ENCODE data around the gene NCKAP5. TPM values are rescaled to one million over a fixed set of nuclear protein-coding genes. Genes with fewer than 3 reads are reported as not detected.

NCKAP5 gene
- total RNA-seq, 1 donor from 2014 or later = 7.4 TPM

DNA sequence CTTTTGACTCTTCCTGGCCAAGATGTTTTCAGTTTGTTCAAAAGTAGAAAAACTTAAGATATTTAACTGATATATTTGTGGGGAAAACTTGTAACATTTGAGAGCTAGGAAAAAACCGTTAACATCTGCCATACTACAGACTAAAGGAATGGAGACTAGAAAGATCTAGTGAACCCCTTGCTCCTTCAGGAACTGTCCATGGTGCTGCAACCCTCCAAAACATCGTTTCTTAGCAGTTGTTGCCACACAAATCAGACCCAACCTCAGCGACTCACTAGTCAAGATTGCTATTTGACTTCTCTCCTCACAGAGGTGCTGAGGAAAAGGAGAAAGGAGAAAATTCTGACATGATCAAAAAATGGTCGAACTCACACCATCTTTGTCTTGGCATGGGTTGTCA lies 504.5 kb downstream of the NCKAP5 start:
- TF ChIP-seq, protein P1, sequence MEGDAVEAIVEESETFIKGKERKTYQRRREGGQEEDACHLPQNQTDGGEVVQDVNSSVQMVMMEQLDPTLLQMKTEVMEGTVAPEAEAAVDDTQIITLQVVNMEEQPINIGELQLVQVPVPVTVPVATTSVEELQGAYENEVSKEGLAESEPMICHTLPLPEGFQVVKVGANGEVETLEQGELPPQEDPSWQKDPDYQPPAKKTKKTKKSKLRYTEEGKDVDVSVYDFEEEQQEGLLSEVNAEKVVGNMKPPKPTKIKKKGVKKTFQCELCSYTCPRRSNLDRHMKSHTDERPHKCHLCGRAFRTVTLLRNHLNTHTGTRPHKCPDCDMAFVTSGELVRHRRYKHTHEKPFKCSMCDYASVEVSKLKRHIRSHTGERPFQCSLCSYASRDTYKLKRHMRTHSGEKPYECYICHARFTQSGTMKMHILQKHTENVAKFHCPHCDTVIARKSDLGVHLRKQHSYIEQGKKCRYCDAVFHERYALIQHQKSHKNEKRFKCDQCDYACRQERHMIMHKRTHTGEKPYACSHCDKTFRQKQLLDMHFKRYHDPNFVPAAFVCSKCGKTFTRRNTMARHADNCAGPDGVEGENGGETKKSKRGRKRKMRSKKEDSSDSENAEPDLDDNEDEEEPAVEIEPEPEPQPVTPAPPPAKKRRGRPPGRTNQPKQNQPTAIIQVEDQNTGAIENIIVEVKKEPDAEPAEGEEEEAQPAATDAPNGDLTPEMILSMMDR (IDR thresholded peaks at IDR 0.05; ENCODE audit: unreplicated experiment) = no peak
- Mint-ChIP-seq H3K9me3 (ENCODE audit: unreplicated experiment) (no peaks in the 10 kb centered on the region), H3K4me1 (ENCODE audit: unreplicated experiment) (no peaks in the 10 kb centered on the region), H3K27ac (ENCODE audit: unreplicated experiment) (no peak overlapping the region), H3K36me3 (ENCODE audit: low read depth, unreplicated experiment) (no peaks in the 10 kb centered on the region), H3K4me3 (ENCODE audit: unreplicated experiment) (no peak overlapping the region), H3K27me3 (ENCODE audit: unreplicated experiment) (no peaks in the 10 kb centered on the region)
- DNase-seq (ENCODE audit: low spot score) = peak; percentile 54

DNA sequence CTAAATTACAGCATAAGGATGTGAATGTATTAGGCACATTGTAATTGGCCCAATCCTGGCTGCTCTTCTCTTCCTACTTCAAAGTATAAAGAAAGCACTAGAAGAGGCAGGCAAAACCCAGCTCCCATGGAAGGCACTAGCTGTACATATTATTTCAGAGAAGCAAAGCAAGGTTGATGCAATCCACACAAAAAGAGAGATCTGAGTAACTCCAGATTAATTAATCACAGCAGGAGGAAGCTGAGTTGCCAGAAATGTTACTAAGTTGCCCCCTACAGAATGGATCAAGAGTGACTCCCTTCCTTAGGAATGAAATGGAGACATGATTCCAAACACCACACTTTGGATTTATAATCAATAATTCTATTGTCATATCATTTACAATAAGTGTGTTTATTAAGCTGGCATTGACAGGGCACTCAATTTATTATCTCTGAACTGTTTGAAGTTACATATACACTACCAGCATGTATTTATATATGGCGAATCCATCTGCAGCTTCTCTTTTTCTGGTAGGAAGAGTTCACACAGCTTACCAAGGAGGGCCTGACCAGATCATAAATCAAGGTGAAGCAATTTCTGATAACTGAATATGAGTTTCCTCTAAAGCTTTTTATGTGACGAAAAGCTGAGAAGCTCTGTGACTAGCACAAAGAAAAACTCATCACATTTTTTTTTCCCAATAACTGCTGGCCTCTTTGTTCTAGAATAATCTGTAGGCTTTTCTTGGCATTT lies 505.2 kb downstream of the NCKAP5 start:
- TF ChIP-seq, protein P1 (IDR thresholded peaks at IDR 0.05; ENCODE audit: unreplicated experiment) = no peak
- DNase-seq (ENCODE audit: low spot score) = no peak
- no peaks in the 10 kb centered on the region for H3K27me3 Mint-ChIP-seq (ENCODE audit: unreplicated experiment)
- H3K27ac Mint-ChIP-seq (ENCODE audit: unreplicated experiment) = no peak overlapping the region
- no peak overlapping the region for H3K4me3 Mint-ChIP-seq (ENCODE audit: unreplicated experiment)
- H3K9me3 Mint-ChIP-seq (ENCODE audit: unreplicated experiment) = no peaks in the 10 kb centered on the region
- H3K4me1 Mint-ChIP-seq (ENCODE audit: unreplicated experiment) = no peaks in the 10 kb centered on the region
- no peaks in the 10 kb centered on the region for H3K36me3 Mint-ChIP-seq (ENCODE audit: low read depth, unreplicated experiment)

DNA sequence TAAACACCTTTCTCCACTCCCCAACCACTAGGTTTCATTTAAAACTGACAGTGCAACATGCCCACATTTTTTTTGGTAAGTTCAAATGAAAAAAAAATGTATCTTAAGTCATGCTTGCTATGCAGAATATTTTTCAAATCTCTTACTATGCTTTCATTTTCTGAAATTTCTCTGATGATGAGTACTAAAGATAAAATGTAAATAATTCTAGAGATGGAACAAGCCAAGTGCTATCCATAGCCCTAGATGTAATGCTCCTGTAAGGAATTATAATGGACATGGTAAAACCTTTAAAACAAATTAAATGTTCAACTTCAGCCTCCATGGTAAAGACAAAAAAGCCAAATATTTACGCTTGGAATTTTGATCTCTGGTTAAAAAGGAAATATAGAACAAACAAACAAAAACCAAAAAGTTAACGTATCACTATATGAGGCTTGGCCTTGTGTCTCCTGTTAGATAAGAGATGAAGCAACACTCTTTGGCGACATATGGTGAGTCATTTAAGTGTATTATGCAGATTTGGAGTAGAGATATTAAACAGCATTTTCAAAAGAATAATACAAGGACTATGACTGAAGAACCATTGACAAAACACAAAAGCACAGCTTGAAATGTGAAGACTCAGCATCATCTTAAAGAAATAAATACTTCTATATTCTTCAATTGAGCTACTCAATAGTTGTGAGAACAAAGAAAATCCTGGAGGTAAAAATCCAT lies 506.2 kb downstream of the NCKAP5 start:
- H3K27me3 Mint-ChIP-seq (ENCODE audit: unreplicated experiment) = no peaks in the 10 kb centered on the region

DNA sequence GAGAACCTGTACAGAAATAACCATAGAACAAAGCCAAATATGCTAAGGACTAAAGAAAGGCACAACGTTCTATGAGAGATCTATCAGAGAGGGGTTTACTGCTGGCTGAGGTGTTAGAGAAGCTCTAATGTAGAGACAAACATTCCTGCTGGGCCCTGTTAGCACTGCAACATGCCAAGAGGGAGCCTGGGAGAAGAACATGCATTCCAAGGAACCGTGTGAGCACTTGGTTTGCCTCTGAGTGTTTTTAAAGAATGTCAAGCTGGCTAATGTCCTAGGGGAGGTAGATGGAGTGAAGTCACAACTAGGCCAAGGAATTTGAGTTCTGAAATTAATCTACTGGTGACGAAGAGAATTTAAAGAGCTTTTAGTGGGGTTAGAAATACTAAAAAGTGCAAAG lies 514.0 kb downstream of the NCKAP5 start:
- H3K4me1 Mint-ChIP-seq (ENCODE audit: unreplicated experiment) = no peaks in the 10 kb centered on the region
- no peaks in the 10 kb centered on the region for H3K27me3 Mint-ChIP-seq (ENCODE audit: unreplicated experiment)
- H3K36me3 Mint-ChIP-seq (ENCODE audit: low read depth, unreplicated experiment) = no peaks in the 10 kb centered on the region
- DNase-seq (ENCODE audit: low spot score) = no peak
- no peak overlapping the region for H3K4me3 Mint-ChIP-seq (ENCODE audit: unreplicated experiment)
- TF ChIP-seq, protein P1 (IDR thresholded peaks at IDR 0.05; ENCODE audit: unreplicated experiment) = no peak
- no peak overlapping the region for H3K27ac Mint-ChIP-seq (ENCODE audit: unreplicated experiment)
- H3K9me3 Mint-ChIP-seq (ENCODE audit: unreplicated experiment) = no peaks in the 10 kb centered on the region

More for the DNA sequence above, 506.2 kb downstream of the NCKAP5 start:
- Mint-ChIP-seq H3K9me3 (ENCODE audit: unreplicated experiment) (no peaks in the 10 kb centered on the region), H3K4me1 (ENCODE audit: unreplicated experiment) (no peaks in the 10 kb centered on the region), H3K36me3 (ENCODE audit: low read depth, unreplicated experiment) (no peaks in the 10 kb centered on the region), H3K4me3 (ENCODE audit: unreplicated experiment) (no peak overlapping the region), H3K27ac (ENCODE audit: unreplicated experiment) (no peak overlapping the region)
- TF ChIP-seq, protein P1 (IDR thresholded peaks at IDR 0.05; ENCODE audit: unreplicated experiment) = no peak
- no peak for DNase-seq (ENCODE audit: low spot score)

DNA sequence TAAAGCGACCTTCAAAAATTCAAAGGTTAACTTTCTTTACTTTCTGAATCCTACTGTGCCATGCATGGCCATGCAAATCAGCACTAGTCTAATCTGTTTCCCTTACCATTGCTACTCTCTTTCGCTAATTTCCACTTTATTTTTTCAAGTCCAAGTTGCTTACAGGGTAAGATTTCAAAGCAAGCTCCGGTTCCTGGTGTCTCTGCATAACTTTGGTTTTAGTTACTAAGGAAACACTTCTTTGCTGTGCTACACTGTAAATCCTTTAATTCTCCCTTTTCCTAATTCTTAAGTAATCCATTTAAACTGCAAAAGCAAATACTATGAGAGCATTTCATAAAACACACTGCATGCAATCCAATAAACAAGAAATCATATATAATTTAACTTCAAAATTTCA lies 514.7 kb downstream of the NCKAP5 start:
- Mint-ChIP-seq H3K4me3 (ENCODE audit: unreplicated experiment) (no peak overlapping the region), H3K4me1 (ENCODE audit: unreplicated experiment) (no peaks in the 10 kb centered on the region), H3K27ac (ENCODE audit: unreplicated experiment) (no peak overlapping the region), H3K36me3 (ENCODE audit: low read depth, unreplicated experiment) (no peaks in the 10 kb centered on the region), H3K9me3 (ENCODE audit: unreplicated experiment) (no peaks in the 10 kb centered on the region), H3K27me3 (ENCODE audit: unreplicated experiment) (no peaks in the 10 kb centered on the region)
- TF ChIP-seq, protein P1 (IDR thresholded peaks at IDR 0.05; ENCODE audit: unreplicated experiment) = no peak
- DNase-seq (ENCODE audit: low spot score) = no peak
